ENCODE results near the gene GATA3. TPM values are rescaled to one million over a fixed set of nuclear protein-coding genes. Genes with fewer than 3 reads are reported as not detected.

The GATA3 gene
- polyA plus RNA-seq, 1 experiment = not detected

GRCh38 chr10:8095959-8096358 is 41.5 kb downstream of the GATA3 start:
- TF ChIP-seq CTCF (IDR thresholded peaks at IDR 0.05; ENCODE audit: low read depth, low read length) = no peak
- ChIA-PET CTCF (no interaction called here), POLR2A (no interaction called here)
- no peak overlapping the region for H3K27ac ChIP-seq (ENCODE audit: low read depth, low read length)
- H3K27me3 ChIP-seq (ENCODE audit: control insufficient read depth, insufficient read depth, low read length) = no peaks in the 10 kb centered on the region
- DNase-seq (ENCODE audit: low read depth, low spot score) = no peak
- H3K9me3 ChIP-seq (ENCODE audit: control insufficient read depth, insufficient read depth, low read length) = no peaks in the 10 kb centered on the region
- H3K4me3 ChIP-seq (ENCODE audit: low read depth, low read length) = no peak overlapping the region

GRCh38 chr10:8096931-8097330 is 42.4 kb downstream of the GATA3 start:
- no peaks in the 10 kb centered on the region for H3K9me3 ChIP-seq (ENCODE audit: control insufficient read depth, insufficient read depth, low read length)
- no peaks in the 10 kb centered on the region for H3K27me3 ChIP-seq (ENCODE audit: control insufficient read depth, insufficient read depth, low read length)
- TF ChIP-seq CTCF (IDR thresholded peaks at IDR 0.05; ENCODE audit: low read depth, low read length) = no peak
- H3K27ac ChIP-seq (ENCODE audit: low read depth, low read length) = no peak overlapping the region
- ChIA-PET POLR2A (no interaction called here), CTCF (no interaction called here)
- no peak for DNase-seq (ENCODE audit: low read depth, low spot score)
- H3K4me3 ChIP-seq (ENCODE audit: low read depth, low read length) = no peak overlapping the region

- CTCF ChIA-PET = no interaction called here
- Histone ChIP-seq H3K27ac (ENCODE audit: low read depth, low read length) (no peak overlapping the region), H3K9me3 (ENCODE audit: control insufficient read depth, insufficient read depth, low read length) (no peaks in the 10 kb centered on the region; the same call in 1 of the 2 replicates), H3K4me3 (ENCODE audit: low read depth, low read length) (no peak overlapping the region), H3K27me3 (ENCODE audit: control insufficient read depth, insufficient read depth, low read length) (no peaks in the 10 kb centered on the region)
- DNase-seq (ENCODE audit: low read depth, low spot score) = no peak
- no peak for TF ChIP-seq CTCF (IDR thresholded peaks at IDR 0.05; ENCODE audit: low read depth, low read length)
- POLR2A ChIA-PET = no interaction called here
These were observed 45.9 kb downstream of the GATA3 start for GRCh38 chr10:8100366-8100765.

DNA sequence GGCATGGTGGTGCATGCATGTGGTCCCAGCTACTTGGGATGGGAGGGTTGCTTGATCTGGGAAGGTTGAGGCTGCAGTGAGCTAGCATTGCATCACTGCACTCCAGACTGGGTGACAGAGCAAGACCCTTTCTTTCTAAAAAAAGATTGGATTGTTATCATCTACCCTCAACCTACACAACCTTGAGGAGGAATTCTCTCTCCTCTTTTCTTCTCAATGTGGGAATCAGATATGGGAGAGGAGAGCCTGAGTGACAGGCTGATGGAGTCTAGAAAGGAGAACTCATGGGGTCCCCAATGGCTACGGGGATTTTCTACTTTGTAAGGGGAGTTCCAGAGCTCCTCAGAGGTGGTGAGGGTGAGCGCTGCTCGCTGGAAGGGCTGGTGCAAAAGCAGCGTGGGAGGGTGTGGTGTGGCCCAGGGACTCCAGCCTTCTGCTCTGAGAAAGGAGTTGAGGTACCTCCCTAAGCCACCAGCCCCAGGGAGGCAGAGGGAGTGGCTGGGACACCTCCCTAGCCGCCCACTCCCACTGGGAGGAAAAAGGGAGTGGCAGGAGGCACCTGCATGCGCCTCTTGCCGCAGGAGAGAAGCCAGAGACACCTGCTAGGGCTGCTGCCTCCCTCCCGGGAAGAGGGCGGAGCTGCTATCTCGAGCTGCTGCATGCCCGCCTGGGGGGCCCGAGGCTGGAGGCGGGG is 48.4 kb downstream of the GATA3 start:
- ChIA-PET CTCF (interaction anchor here (0.6 kb wide), 1 partner anchor 231 kb away, joined by 3 read pairs; no protein-coding TSS in a partner anchor), POLR2A (no interaction called here)
- Histone ChIP-seq H3K27me3 (ENCODE audit: control insufficient read depth, insufficient read depth, low read length) (no peaks in the 10 kb centered on the region), H3K27ac (ENCODE audit: low read depth, low read length) (no peak overlapping the region), H3K9me3 (ENCODE audit: control insufficient read depth, insufficient read depth, low read length) (no peaks in the 10 kb centered on the region; the same call in 1 of the 2 replicates), H3K4me3 (ENCODE audit: low read depth, low read length) (no peak overlapping the region)
- no peak for DNase-seq (ENCODE audit: low read depth, low spot score)
- no peak for TF ChIP-seq CTCF (IDR thresholded peaks at IDR 0.05; ENCODE audit: low read depth, low read length)

- Histone ChIP-seq H3K4me3 (ENCODE audit: low read depth, low read length) (no peak overlapping the region), H3K27me3 (ENCODE audit: control insufficient read depth, insufficient read depth, low read length) (no peaks in the 10 kb centered on the region), H3K27ac (ENCODE audit: low read depth, low read length) (no peak overlapping the region), H3K9me3 (ENCODE audit: control insufficient read depth, insufficient read depth, low read length) (no peaks in the 10 kb centered on the region; the same call in 1 of the 2 replicates)
- TF ChIP-seq CTCF (IDR thresholded peaks at IDR 0.05; ENCODE audit: low read depth, low read length) = no peak
- no peak for DNase-seq (ENCODE audit: low read depth, low spot score)
- CTCF ChIA-PET = no interaction called here
- POLR2A ChIA-PET = no interaction called here
These were observed 49.1 kb downstream of the GATA3 start for GRCh38 chr10:8103543-8103942.
